HepG2 (cell line): ENCODE data around the gene WSB2. TPM values are rescaled to one million over a fixed set of nuclear protein-coding genes. Genes with fewer than 3 reads are reported as not detected.

Experiments
- BCL6 ChIP-seq: IDR thresholded peaks from 2 replicates; pipeline ENCODE4 v1.6.1; 2016; ENCODE audit warnings: missing genetic modification reagents, missing compliant biosample characterization
- FOSL2 ChIP-seq: sonication (generic); formaldehyde crosslinking; IDR thresholded peaks from 2 replicates; pipeline ENCODE4 v1.4.0; 2020; ENCODE audit warnings: missing genetic modification reagents
- GABPB1 ChIP-seq: IDR thresholded peaks from 2 replicates; pipeline ENCODE4 v1.6.1; 2016; ENCODE audit warnings: mild to moderate bottlenecking, missing genetic modification reagents, moderate library complexity, missing compliant biosample characterization
- HDAC1 ChIP-seq: sonication (generic); formaldehyde crosslinking; IDR thresholded peaks from 2 replicates; pipeline ENCODE4 v1.5.1; 2020; ENCODE audit warnings: mild to moderate bottlenecking, missing genetic modification reagents
- HNRNPK ChIP-seq: fragments of 200-400 bp; formaldehyde crosslinking; IDR thresholded peaks from 2 replicates; pipeline ENCODE4 v1.6.1; 2018; ENCODE audit warnings: low read length, low read depth, moderate library complexity, mild to moderate bottlenecking; ENCODE audit not compliant: poor library complexity, severe bottlenecking
- IRF2 ChIP-seq: IDR thresholded peaks from 2 replicates; pipeline ENCODE4 v1.6.1; 2018; ENCODE audit warnings: missing genetic modification reagents, missing compliant biosample characterization
- NFIC ChIP-seq: IDR thresholded peaks from 2 replicates; pipeline ENCODE4 v1.6.1; 2012; ENCODE audit warnings: mild to moderate bottlenecking, low read length, inconsistent platforms
- NPAS2 ChIP-seq: sonication (generic); formaldehyde crosslinking; IDR thresholded peaks from 2 replicates; pipeline ENCODE4 v1.8.0; 2022; ENCODE audit warnings: mild to moderate bottlenecking, missing genetic modification reagents, borderline replicate concordance
- POLR2AphosphoS5 ChIP-seq: IDR thresholded peaks from 2 replicates; pipeline ENCODE4 v1.6.1; 2012; ENCODE audit warnings: low read depth, low read length
- RERE ChIP-seq: IDR thresholded peaks from 2 replicates; pipeline ENCODE4 v1.6.1; 2016; ENCODE audit warnings: low read depth, missing genetic modification reagents, missing compliant biosample characterization
- U2AF1 ChIP-seq: fragments of 200-400 bp; formaldehyde crosslinking; optimal IDR thresholded peaks from 2 replicates; pipeline ENCODE3; 2017; ENCODE audit warnings: mild to moderate bottlenecking, low read depth, low read length
- ZNF230 ChIP-seq: sonication (generic); formaldehyde crosslinking; IDR thresholded peaks from 2 replicates; pipeline ENCODE4 v1.4.0; 2020; ENCODE audit warnings: mild to moderate bottlenecking, missing genetic modification reagents
- ZNF510 ChIP-seq: sonication (generic); formaldehyde crosslinking; IDR thresholded peaks from 2 replicates; pipeline ENCODE4 v1.4.0; 2020; ENCODE audit warnings: low read depth, mild to moderate bottlenecking, missing genetic modification reagents
- ZNF709 ChIP-seq: sonication (generic); formaldehyde crosslinking; IDR thresholded peaks from 2 replicates; pipeline ENCODE4 v1.5.0; 2020; ENCODE audit warnings: mild to moderate bottlenecking, missing genetic modification reagents
- ZNF776 ChIP-seq: sonication (generic); formaldehyde crosslinking; IDR thresholded peaks from 2 replicates; pipeline ENCODE4 v1.4.0; 2020; ENCODE audit warnings: mild to moderate bottlenecking, missing genetic modification reagents
- polyA plus RNA-seq, 8 experiments: library from polyadenylated mRNA; depleted of rRNA in 3 of 8; stranded (reverse) in 7 of 8; unstranded in 1 of 8; fragments of >200 nt; fragmentation: Illumina TruSeq in 4 of 8; extraction: Trizol in 4 of 8; gene quantifications; 2 replicates each; pipeline versions ENCODE4 v1.2.1 to v1.2.3, GENCODE V29; 2011 to 2016; ENCODE audit warnings: low read depth in 4 of 8, missing spikeins in 1 of 8, mixed read lengths in 1 of 8; ENCODE audit not compliant: insufficient read depth in 1 of 8
- total RNA-seq, 5 experiments: library from RNA; depleted of rRNA; stranded (reverse); fragments of >200 nt; fragmentation: Illumina TruSeq; extraction: Trizol; gene quantifications; 2 replicates each; pipeline ENCODE4 v1.2.3, GENCODE V29; 2016; ENCODE audit warnings: low read depth in 1 of 5
- TF ChIP-seq, protein P1 (sequence below): sonication (generic); formaldehyde crosslinking; IDR thresholded peaks from 2 replicates; pipeline ENCODE4 v1.9.0; 2021; ENCODE audit warnings: missing genetic modification reagents, borderline replicate concordance
- TF ChIP-seq, protein P2 (sequence below): sonication (generic); formaldehyde crosslinking; IDR thresholded peaks from 2 replicates; pipeline ENCODE4 v1.8.0; 2022; ENCODE audit warnings: mild to moderate bottlenecking, missing genetic modification reagents, borderline replicate concordance
- TF ChIP-seq, protein P3 (sequence below): sonication (generic); formaldehyde crosslinking; IDR thresholded peaks from 2 replicates; pipeline ENCODE4 v1.4.0; 2020; ENCODE audit warnings: mild to moderate bottlenecking, missing genetic modification reagents

Gene WSB2
- total and polyA plus RNA-seq, 2 of the 13 experiments (the other 11 are each of a cell fraction or from before 2014, with no cell fraction given) = 31.0 to 82.8 TPM

DNA sequence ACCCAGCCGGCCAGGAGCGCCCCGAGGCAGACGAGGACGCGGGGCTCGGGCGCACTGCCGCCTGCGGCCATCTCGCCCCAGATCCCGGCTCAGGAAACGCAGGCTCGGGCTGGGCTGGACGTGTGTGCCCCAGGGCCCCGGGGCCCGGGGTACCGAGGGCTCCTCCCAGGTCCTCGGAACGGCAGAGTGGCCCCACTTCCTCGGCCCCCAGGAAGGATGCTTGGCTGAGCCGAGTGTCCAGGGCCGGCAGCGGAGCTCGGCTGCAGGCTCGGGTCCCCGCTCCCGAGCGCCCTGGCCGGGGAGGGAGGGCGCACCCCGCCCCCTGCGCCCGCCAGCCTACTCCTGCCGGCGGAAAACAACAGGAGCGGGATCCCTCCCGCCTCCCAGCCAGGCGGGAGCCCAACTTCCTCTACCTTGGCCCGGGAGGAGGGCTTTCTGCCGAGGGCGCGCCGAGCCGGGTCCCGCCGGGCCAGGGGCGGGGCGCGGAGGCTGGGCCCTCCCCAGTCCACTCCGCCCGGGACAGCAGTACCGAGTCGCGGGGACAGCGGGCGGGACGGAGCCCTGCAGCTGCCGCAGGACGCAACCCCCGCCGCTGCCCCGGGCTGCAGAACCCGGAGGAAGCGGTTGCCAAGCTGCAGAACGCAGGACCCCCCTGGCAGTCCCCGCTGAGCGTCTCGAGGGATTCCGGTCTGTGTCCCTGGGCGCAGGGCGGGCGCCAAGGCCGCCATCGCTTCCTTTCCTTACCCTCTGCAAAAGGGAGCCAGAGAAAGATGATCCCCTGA lies 42.8 kb upstream of the WSB2 start, which contains the start of gene VSIG10 (continued):
- TF ChIP-seq, protein P1, sequence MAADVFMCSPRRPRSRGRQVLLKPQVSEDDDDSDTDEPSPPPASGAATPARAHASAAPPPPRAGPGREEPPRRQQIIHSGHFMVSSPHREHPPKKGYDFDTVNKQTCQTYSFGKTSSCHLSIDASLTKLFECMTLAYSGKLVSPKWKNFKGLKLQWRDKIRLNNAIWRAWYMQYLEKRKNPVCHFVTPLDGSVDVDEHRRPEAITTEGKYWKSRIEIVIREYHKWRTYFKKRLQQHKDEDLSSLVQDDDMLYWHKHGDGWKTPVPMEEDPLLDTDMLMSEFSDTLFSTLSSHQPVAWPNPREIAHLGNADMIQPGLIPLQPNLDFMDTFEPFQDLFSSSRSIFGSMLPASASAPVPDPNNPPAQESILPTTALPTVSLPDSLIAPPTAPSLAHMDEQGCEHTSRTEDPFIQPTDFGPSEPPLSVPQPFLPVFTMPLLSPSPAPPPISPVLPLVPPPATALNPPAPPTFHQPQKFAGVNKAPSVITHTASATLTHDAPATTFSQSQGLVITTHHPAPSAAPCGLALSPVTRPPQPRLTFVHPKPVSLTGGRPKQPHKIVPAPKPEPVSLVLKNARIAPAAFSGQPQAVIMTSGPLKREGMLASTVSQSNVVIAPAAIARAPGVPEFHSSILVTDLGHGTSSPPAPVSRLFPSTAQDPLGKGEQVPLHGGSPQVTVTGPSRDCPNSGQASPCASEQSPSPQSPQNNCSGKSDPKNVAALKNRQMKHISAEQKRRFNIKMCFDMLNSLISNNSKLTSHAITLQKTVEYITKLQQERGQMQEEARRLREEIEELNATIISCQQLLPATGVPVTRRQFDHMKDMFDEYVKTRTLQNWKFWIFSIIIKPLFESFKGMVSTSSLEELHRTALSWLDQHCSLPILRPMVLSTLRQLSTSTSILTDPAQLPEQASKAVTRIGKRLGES (CRISPR knock-in tag) = no peak
- TF ChIP-seq HNRNPK = no peak
- no peak for TF ChIP-seq BCL6 (CRISPR knock-in tag)
- TF ChIP-seq POLR2AphosphoS5 = peak; percentile 55; the same call in 1 of the 2 replicates
- peak; percentile 79 for TF ChIP-seq HDAC1 (CRISPR knock-in tag)
- TF ChIP-seq, protein P2, sequence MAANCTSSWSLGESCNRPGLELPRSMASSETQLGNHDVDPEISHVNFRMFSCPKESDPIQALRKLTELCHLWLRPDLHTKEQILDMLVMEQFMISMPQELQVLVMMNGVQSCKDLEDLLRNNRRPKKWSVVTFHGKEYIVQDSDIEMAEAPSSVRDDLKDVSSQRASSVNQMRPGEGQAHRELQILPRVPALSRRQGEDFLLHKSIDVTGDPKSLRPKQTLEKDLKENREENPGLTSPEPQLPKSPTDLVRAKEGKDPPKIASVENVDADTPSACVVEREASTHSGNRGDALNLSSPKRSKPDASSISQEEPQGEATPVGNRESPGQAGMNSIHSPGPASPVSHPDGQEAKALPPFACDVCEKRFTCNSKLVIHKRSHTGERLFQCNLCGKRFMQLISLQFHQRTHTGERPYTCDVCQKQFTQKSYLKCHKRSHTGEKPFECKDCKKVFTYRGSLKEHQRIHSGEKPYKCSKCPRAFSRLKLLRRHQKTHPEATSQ (CRISPR knock-in tag) = no peak
- TF ChIP-seq ZNF709 (CRISPR knock-in tag) = peak; percentile 75; the same call in 1 of the 2 replicates
- TF ChIP-seq RERE (CRISPR knock-in tag) = peak; percentile 19; the same call in 1 of the 2 replicates
- no peak for TF ChIP-seq NFIC
- TF ChIP-seq IRF2 (CRISPR knock-in tag) = peak; percentile 20; the same call in 1 of the 2 replicates
- peak; percentile 60 for TF ChIP-seq U2AF1
- TF ChIP-seq, protein P3, sequence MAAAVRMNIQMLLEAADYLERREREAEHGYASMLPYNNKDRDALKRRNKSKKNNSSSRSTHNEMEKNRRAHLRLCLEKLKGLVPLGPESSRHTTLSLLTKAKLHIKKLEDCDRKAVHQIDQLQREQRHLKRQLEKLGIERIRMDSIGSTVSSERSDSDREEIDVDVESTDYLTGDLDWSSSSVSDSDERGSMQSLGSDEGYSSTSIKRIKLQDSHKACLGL (CRISPR knock-in tag) = peak; percentile 57
- TF ChIP-seq ZNF510 = no peak
- TF ChIP-seq ZNF776 (CRISPR knock-in tag) = peak; percentile 75; the same call in 1 of the 2 replicates
- TF ChIP-seq FOSL2 (CRISPR knock-in tag) = no peak
- TF ChIP-seq ZNF230 = no peak
- no peak for TF ChIP-seq NPAS2 (CRISPR knock-in tag)
- peak; percentile 85 for TF ChIP-seq GABPB1 (CRISPR knock-in tag)
